IgD-negative memory B cell (primary cell): ENCODE results near the gene CEP72. TPM values are rescaled to one million over a fixed set of nuclear protein-coding genes. Genes with fewer than 3 reads are reported as not detected.

Experiments
- H3K27ac Mint-ChIP-seq, 3 donors: one replicate each; pipeline ENCODE4 v1.8.0; 2020 to 2022; ENCODE audit warnings: mild to moderate bottlenecking in 3 of 3, mixed read lengths in 3 of 3, moderate library complexity in 1 of 3
- H3K27me3 Mint-ChIP-seq: one replicate; pipeline ENCODE4 v1.8.0; 2021; ENCODE audit warnings: mixed read lengths
- H3K36me3 Mint-ChIP-seq: one replicate; pipeline ENCODE4 v1.8.0; 2020; ENCODE audit warnings: mild to moderate bottlenecking, mixed read lengths
- H3K4me1 Mint-ChIP-seq, 3 donors: one replicate each; pipeline ENCODE4 v1.8.0; 2020 to 2022; ENCODE audit warnings: mixed read lengths in 3 of 3, mild to moderate bottlenecking in 1 of 3
- H3K4me3 Mint-ChIP-seq, 4 donors: one replicate each; pipeline ENCODE4 v1.8.0; 2020 to 2022; ENCODE audit warnings: mild to moderate bottlenecking in 4 of 4, mixed read lengths in 4 of 4, moderate library complexity in 3 of 4
- H3K9me3 Mint-ChIP-seq, 3 donors: one replicate each; pipeline ENCODE4 v1.8.0; 2020 to 2021; ENCODE audit warnings: mixed read lengths in 3 of 3, mild to moderate bottlenecking in 1 of 3
- polyA plus RNA-seq: library from polyadenylated mRNA; unstranded; fragments of 300-500 nt; fragmentation: Illumina TruSeq; gene quantifications from one replicate; pipeline ENCODE4 v1.2.3, GENCODE V29; 2021

CEP72 gene
- polyA plus RNA-seq, 1 donor from 2014 or later = 5.4 TPM

GRCh38 chr5:665956-666711 lies 54.0 kb downstream of the CEP72 start:
- Mint-ChIP-seq H3K9me3 (no peaks in the 10 kb centered on the region), H3K36me3 (peaks cover 4% of the 10 kb centered on the region), H3K27me3 (no peaks in the 10 kb centered on the region), H3K4me1 (peaks cover 0 to 2% (median 2%) of the 10 kb centered on the region in 3 donors), H3K27ac (no peak overlapping the region), H3K4me3 (no peak overlapping the region)

DNA sequence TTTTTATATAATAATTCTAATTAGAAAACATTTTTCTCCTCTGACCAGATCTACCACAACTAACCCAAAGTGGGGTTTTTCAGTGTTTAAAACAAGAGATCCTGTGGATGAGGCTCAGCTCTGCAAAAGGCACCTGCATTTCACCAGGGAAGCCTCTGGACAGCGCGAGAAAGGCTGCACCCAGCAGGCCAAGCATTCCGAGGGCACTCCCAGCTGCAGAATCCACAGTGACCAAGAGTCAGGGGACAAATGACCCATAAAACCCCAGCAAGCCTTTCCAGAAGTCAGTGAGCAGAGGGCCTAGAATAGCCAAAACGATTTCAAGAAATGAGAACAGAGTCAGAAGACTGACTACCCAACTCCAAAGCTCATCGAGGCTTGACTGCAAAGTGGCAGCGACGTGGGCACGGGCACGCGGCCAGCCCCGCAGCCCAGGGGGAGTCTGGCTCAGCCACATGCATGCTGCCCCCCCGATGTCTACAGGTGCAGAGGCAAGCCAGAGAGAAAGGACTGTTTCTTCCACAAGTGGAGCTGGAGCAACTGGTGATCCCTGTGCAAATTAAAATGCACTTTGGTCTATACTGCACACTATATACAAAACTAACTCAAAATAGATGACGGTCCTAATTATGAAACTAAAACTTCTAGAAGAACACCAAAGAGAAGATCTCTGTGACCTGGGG lies 54.8 kb downstream of the CEP72 start:
- Mint-ChIP-seq H3K4me3 (peak overlapping the region in 1 of 4 donors; percentile 9), H3K27ac (peak overlapping the region in 2 of 3 donors; percentile 17 to 39), H3K36me3 (peaks cover 4% of the 10 kb centered on the region), H3K4me1 (peaks cover 0 to 2% (median 2%) of the 10 kb centered on the region in 3 donors), H3K9me3 (no peaks in the 10 kb centered on the region), H3K27me3 (no peaks in the 10 kb centered on the region)

- Mint-ChIP-seq H3K4me3 (no peak overlapping the region), H3K4me1 (peaks cover 6 to 13% (median 9%) of the 10 kb centered on the region in 3 donors), H3K36me3 (peaks cover 4% of the 10 kb centered on the region), H3K27me3 (peaks cover 7% of the 10 kb centered on the region), H3K27ac (no peak overlapping the region), H3K9me3 (no peaks in the 10 kb centered on the region)
These were observed 56.3 kb downstream of the CEP72 start for GRCh38 chr5:668283-668995.

- Mint-ChIP-seq H3K27ac (peak overlapping the region in 1 of 3 donors; percentile 27), H3K27me3 (peaks cover 13% of the 10 kb centered on the region), H3K4me3 (no peak overlapping the region), H3K9me3 (no peaks in the 10 kb centered on the region), H3K4me1 (peaks cover 6 to 13% (median 9%) of the 10 kb centered on the region in 3 donors), H3K36me3 (peaks cover 2% of the 10 kb centered on the region)
These were observed 57.1 kb downstream of the CEP72 start for GRCh38 chr5:669111-669841.

GRCh38 chr5:669842-670395 lies 57.8 kb downstream of the CEP72 start:
- peaks cover 13% of the 10 kb centered on the region for H3K27me3 Mint-ChIP-seq
- peak overlapping the region in 1 of 3 donors; percentile 27 for H3K27ac Mint-ChIP-seq
- no peaks in the 10 kb centered on the region for H3K36me3 Mint-ChIP-seq
- H3K4me3 Mint-ChIP-seq = no peak overlapping the region
- H3K9me3 Mint-ChIP-seq = no peaks in the 10 kb centered on the region
- peaks cover 6 to 13% (median 9%) of the 10 kb centered on the region in 3 donors for H3K4me1 Mint-ChIP-seq

GRCh38 chr5:670396-671270 lies 58.5 kb downstream of the CEP72 start:
- no peaks in the 10 kb centered on the region for H3K36me3 Mint-ChIP-seq
- no peak overlapping the region for H3K27ac Mint-ChIP-seq
- peaks cover 13% of the 10 kb centered on the region for H3K27me3 Mint-ChIP-seq
- H3K9me3 Mint-ChIP-seq = no peaks in the 10 kb centered on the region
- H3K4me3 Mint-ChIP-seq = no peak overlapping the region
- H3K4me1 Mint-ChIP-seq = peaks cover 6 to 13% (median 9%) of the 10 kb centered on the region in 3 donors

GRCh38 chr5:671459-672328 lies 59.6 kb downstream of the CEP72 start:
- peaks cover 16% of the 10 kb centered on the region for H3K27me3 Mint-ChIP-seq
- no peaks in the 10 kb centered on the region for H3K36me3 Mint-ChIP-seq
- H3K4me1 Mint-ChIP-seq = peaks cover 6 to 13% (median 9%) of the 10 kb centered on the region in 3 donors
- no peaks in the 10 kb centered on the region for H3K9me3 Mint-ChIP-seq
- H3K27ac Mint-ChIP-seq = peak overlapping the region in 1 of 3 donors; percentile 96
- peak overlapping the region in 2 of 4 donors; percentile 28 to 87 for H3K4me3 Mint-ChIP-seq

GRCh38 chr5:672329-673160 lies 60.4 kb downstream of the CEP72 start:
- Mint-ChIP-seq H3K4me1 (peaks cover 6 to 12% (median 7%) of the 10 kb centered on the region in 3 donors), H3K4me3 (peak overlapping the region; percentile 59 to 89 (median 74)), H3K27me3 (peaks cover 18% of the 10 kb centered on the region), H3K9me3 (no peaks in the 10 kb centered on the region), H3K27ac (peak overlapping the region; percentile 71 to 97 (median 96)), H3K36me3 (no peaks in the 10 kb centered on the region)

DNA sequence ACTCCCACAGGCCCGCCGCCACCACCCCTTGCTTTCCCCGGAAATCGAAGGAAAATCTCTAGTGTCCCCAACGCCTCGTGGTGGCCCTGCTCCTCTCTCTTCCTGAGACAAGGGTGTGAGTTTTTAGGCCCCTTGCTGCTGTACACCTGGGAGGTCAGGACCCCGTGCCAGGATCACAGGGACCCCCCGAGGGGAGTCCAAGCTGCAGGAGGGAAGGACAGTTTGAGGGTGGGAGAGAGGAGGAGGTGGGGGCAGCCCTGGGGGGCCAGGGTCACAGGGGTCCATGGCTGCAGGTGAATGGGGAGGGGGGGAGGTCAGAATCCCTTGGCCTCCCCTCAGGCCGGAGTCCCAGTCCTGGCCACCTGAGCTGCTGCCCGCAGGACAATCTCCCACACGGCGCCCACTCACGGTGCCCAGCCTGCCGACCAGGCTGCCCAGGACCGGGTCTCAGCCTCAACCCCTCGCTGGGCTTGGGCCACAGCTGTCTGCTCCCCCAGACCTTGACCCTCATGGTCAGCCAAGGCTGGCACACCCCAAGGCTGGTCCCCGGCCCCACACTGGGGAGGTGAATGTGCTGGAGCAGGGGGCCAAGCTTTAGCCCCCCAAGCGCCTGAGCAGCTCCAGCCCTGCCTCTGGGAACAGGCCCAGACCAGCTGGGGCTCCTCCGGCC lies 61.2 kb downstream of the CEP72 start:
- Mint-ChIP-seq H3K27ac (peak overlapping the region; percentile 71 to 97 (median 96)), H3K4me1 (peaks cover 6 to 11% (median 7%) of the 10 kb centered on the region in 3 donors), H3K4me3 (peak overlapping the region in 3 of 4 donors; percentile 59 to 89 (median 87)), H3K36me3 (no peaks in the 10 kb centered on the region), H3K27me3 (peaks cover 18% of the 10 kb centered on the region), H3K9me3 (no peaks in the 10 kb centered on the region)

- no peaks in the 10 kb centered on the region for H3K36me3 Mint-ChIP-seq
- peaks cover 6 to 11% (median 7%) of the 10 kb centered on the region in 3 donors for H3K4me1 Mint-ChIP-seq
- no peaks in the 10 kb centered on the region for H3K9me3 Mint-ChIP-seq
- no peak overlapping the region for H3K4me3 Mint-ChIP-seq
- H3K27me3 Mint-ChIP-seq = peaks cover 18% of the 10 kb centered on the region
- H3K27ac Mint-ChIP-seq = no peak overlapping the region
These were observed 61.9 kb downstream of the CEP72 start for GRCh38 chr5:673831-674629.

- Mint-ChIP-seq H3K4me1 (peaks cover 6 to 11% (median 7%) of the 10 kb centered on the region in 3 donors), H3K9me3 (no peaks in the 10 kb centered on the region), H3K4me3 (no peak overlapping the region), H3K27me3 (peaks cover 18% of the 10 kb centered on the region), H3K36me3 (no peaks in the 10 kb centered on the region), H3K27ac (no peak overlapping the region)
These were observed 62.5 kb downstream of the CEP72 start for GRCh38 chr5:674630-675011.
